ENCODE data around the gene DGKQ.

Gene DGKQ

DNA sequence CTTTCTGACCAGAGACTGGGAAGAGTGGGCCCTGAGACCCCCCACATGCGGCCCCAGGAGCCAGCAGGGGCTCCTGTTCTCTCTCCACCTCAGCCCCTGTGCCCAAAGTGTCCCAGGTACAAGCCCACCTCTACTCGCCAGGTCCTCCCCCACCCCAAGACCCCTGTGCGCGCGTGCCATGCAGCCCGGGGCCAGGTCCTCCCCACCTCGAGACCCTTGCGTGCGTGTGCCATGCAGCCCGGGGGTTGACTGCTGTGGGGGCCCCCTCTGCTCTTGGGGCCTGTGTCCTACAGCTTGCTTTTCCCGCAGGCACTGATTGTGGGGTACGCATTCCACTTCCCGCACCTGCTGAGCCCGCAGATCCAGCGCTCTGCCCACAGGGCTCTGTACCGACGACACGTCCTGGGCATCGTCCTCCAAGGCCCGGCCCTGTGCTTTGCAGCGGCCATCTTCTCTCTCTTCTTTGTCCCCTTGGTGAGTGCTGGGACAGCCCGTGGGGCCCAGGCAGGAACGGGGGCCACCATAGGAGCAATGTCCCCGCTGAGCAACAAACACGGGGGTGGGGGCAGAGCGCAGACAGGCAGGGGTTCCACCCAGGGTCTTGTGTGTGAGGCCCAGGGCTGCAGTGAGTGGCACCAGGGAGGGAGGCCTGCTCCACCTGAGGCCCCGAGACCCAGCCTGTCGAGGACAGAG is 20.3 kb downstream of the DGKQ start:
- H3K4me3 ChIP-seq (ENCODE audit: low read depth, low read length), result no peak overlapping the region
- TF ChIP-seq, protein P1, sequence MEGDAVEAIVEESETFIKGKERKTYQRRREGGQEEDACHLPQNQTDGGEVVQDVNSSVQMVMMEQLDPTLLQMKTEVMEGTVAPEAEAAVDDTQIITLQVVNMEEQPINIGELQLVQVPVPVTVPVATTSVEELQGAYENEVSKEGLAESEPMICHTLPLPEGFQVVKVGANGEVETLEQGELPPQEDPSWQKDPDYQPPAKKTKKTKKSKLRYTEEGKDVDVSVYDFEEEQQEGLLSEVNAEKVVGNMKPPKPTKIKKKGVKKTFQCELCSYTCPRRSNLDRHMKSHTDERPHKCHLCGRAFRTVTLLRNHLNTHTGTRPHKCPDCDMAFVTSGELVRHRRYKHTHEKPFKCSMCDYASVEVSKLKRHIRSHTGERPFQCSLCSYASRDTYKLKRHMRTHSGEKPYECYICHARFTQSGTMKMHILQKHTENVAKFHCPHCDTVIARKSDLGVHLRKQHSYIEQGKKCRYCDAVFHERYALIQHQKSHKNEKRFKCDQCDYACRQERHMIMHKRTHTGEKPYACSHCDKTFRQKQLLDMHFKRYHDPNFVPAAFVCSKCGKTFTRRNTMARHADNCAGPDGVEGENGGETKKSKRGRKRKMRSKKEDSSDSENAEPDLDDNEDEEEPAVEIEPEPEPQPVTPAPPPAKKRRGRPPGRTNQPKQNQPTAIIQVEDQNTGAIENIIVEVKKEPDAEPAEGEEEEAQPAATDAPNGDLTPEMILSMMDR (IDR thresholded peaks at IDR 0.05; ENCODE audit: insufficient read depth, low read length, missing control alignments), result no peak
- DNase-seq (ENCODE audit: low read depth, low spot score), result no peak
- POLR2A ChIA-PET, result no interaction called here
- CTCF ChIA-PET, result no interaction called here

DNA sequence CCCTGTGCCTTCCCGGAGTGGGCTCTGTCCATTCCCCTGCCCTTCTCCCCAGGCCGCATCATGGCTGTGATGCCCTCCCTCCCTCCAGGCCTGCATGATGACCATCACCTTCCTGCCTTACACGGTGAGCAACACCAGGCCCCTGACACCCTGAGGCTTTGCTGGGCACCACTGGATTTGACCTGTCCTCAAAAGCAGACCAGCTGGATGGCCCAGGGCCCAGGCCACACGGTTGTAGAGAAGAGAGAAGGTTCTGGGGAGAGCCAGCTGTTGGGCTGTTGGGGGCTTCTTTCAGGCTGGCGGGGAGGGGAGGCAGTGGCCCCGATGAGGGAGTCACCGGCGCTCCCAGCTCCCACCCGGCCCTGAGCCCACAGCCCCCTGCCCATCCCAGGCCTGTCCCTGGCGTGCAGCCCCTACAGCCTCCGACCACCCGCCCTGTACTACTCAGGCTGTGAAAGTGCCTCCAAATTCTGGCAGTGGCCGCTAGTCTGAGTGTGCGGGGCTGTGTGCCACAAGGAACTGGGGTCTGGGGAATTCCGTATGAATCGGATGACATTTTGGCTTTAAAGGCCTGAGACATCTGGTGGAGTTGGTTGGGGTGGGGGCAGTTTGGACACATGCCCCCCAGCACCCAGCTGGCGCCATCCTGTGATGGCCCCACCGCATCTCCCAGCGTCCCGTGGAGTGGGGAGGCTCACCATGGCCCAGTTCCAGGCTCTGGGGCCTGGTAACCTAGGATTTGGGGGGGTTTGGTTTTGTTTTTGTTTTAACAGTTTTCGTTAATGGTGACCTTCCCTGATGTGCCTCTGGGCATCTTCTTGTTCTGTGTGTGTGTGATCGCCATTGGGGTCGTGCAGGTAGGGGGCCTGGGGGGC is 21.5 kb downstream of the DGKQ start:
- H3K4me3 ChIP-seq (ENCODE audit: low read depth, low read length), result no peak overlapping the region
- POLR2A ChIA-PET, result no interaction called here
- CTCF ChIA-PET, result no interaction called here
- TF ChIP-seq, protein P1 (IDR thresholded peaks at IDR 0.05; ENCODE audit: insufficient read depth, low read length, missing control alignments), result no peak
- DNase-seq (ENCODE audit: low read depth, low spot score), result no peak

DNA sequence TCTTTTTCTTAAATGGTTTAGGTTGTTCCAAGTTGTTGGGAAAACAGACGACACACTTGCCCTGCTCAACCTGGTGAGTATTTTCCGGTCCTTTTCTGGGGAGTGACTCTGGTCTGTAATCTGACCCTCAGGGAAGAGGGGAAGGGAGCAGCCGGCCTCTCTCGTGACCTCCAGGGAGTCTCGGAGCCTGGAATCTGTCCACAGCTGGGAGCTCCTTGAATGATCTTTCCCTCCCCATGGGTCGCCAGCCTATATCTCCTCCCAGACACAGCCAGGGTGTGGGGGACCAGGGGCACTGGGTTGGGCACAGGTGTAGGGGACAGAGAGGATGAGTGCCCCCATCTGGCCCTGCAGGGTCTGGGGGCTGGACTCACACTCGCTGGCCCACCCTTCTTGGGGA is 22.2 kb downstream of the DGKQ start:
- ChIA-PET POLR2A (no interaction called here), CTCF (no interaction called here)
- H3K4me3 ChIP-seq (ENCODE audit: low read depth, low read length), result no peak overlapping the region
- TF ChIP-seq, protein P1 (IDR thresholded peaks at IDR 0.05; ENCODE audit: insufficient read depth, low read length, missing control alignments), result no peak
- no peak for DNase-seq (ENCODE audit: low read depth, low spot score)

DNA sequence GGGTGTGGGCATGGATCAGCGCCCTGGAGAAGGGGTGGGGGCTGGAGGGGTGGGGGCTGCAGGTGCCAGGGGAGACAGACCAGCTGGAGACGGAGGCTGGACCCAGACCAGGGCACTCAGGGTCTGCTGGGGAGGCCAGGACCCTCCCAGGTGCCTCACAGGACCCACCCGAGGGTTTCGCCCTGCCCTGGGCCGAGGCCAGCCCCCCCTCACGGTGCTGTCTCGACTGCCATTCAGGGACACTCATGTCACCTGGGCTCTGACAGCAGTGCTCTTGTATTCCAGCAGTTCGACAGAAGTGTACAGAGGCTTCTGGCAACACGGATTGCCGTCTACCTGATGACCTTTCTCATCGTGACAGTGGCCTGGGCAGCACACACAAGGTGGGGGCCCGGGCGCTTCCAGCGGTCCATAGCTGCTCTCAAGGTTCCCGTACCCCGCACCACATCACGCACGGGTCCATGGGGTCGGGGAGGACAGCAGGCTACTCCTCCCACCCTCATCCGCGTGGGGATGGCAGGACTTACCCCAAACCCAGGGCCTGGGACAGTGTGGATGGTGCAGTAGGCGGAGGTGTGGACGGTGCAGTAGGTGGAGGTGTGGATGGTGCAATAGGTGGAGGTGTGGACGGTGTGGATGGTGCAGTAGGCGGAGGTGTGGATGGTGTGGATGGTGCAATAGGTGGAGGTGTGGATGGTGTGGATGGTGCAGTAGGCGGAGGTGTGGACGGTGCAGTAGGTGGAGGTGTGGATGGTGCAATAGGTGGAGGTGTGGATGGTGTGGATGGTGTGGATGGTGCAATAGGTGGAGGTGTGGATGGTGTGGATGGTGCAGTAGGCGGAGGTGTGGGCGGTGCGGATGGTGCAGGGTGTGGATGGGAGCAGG is 23.0 kb downstream of the DGKQ start:
- POLR2A ChIA-PET, result no interaction called here
- CTCF ChIA-PET, result no interaction called here
- H3K4me3 ChIP-seq (ENCODE audit: low read depth, low read length), result no peak overlapping the region
- TF ChIP-seq, protein P1 (IDR thresholded peaks at IDR 0.05; ENCODE audit: insufficient read depth, low read length, missing control alignments), result no peak
- DNase-seq (ENCODE audit: low read depth, low spot score), result no peak

DNA sequence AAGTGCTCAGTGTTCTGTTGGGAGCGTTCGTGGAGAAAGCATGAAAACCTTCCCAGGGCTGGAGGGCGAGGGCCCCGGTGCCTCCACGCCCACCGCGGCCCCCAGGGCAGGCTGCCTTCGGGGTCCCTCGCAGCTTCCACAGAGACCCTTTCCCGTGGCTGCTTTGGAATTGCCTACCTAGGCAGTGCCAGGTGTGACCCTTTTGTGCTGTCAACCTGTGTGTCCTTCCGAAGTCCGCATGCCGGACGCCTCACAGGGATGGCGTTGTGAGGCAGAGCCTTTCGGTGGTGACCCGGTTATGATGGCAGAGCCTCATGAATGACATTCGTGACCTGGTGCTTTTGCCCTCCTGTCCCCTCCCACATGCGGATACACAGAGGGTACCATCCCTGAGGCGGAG is 23.7 kb downstream of the DGKQ start:
- CTCF ChIA-PET, result no interaction called here
- no peak for DNase-seq (ENCODE audit: low read depth, low spot score)
- H3K4me3 ChIP-seq (ENCODE audit: low read depth, low read length), result no peak overlapping the region
- TF ChIP-seq, protein P1 (IDR thresholded peaks at IDR 0.05; ENCODE audit: insufficient read depth, low read length, missing control alignments), result no peak
- POLR2A ChIA-PET, result no interaction called here

DNA sequence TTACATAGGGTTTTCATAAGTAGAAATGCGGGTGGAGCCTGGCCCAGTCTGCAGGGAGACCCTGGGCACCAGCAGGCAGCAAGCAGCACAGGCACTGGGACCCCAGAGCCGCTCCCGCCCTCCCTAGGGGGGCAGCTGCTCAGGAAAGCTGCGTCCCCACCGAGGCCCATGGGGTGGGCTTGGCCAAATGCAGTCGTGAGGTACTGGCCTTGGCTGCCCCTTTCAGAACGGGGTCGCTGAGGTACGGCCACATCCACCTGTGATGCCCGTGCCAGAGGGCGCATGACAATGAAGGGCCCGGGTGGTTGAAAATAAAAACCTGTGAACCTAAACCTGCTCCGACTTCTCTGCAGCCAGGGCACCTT is 24.5 kb downstream of the DGKQ start:
- DNase-seq (ENCODE audit: low read depth, low spot score), result no peak
- POLR2A ChIA-PET, result no interaction called here
- CTCF ChIA-PET, result no interaction called here
- no peak overlapping the region for H3K4me3 ChIP-seq (ENCODE audit: low read depth, low read length)
- TF ChIP-seq, protein P1 (IDR thresholded peaks at IDR 0.05; ENCODE audit: insufficient read depth, low read length, missing control alignments), result no peak

All from AG04449 (cell line).